Neuronal stem cell (in vitro differentiated cells): ENCODE measurements around the gene CACNA1C.

Experiments used
- DNase-seq: peaks from one replicate; pipeline ENCODE4 v3.0.0-alpha.2; 2013; ENCODE audit warnings: low spot score
- H2AFZ ChIP-seq: one replicate; pipeline ENCODE4 v1.6.1; 2013; ENCODE audit warnings: mild to moderate bottlenecking, low read length, inconsistent platforms
- H2AK5ac ChIP-seq: 2 replicates; pipeline ENCODE4 v1.6.1; 2013; ENCODE audit warnings: low read depth, mild to moderate bottlenecking, inconsistent platforms, low read length, moderate library complexity, mixed read lengths
- H2BK120ac ChIP-seq: 2 replicates; pipeline ENCODE4 v1.6.1; 2013; ENCODE audit warnings: low read depth, mild to moderate bottlenecking, inconsistent platforms, low read length, moderate library complexity, mixed read lengths
- H2BK12ac ChIP-seq: one replicate; pipeline ENCODE4 v1.6.1; 2013; ENCODE audit warnings: low read length, inconsistent platforms
- H2BK15ac ChIP-seq: 2 replicates; pipeline ENCODE4 v1.6.1; 2013; ENCODE audit warnings: mild to moderate bottlenecking, low read length, inconsistent platforms, mixed read lengths
- H2BK5ac ChIP-seq: one replicate; pipeline ENCODE4 v1.6.1; 2013; ENCODE audit warnings: inconsistent platforms, mild to moderate bottlenecking, low read length, moderate library complexity
- H3K14ac ChIP-seq: one replicate; pipeline ENCODE4 v1.6.1; 2013; ENCODE audit warnings: low read length, inconsistent platforms
- H3K18ac ChIP-seq: 2 replicates; pipeline ENCODE4 v1.6.1; 2013; ENCODE audit warnings: low read length, inconsistent platforms
- H3K23ac ChIP-seq: 2 replicates; pipeline ENCODE4 v1.6.1; 2013; ENCODE audit warnings: low read depth, mild to moderate bottlenecking, mixed read lengths, low read length, inconsistent platforms; ENCODE audit not compliant: poor library complexity
- H3K27ac ChIP-seq: replicated peaks from 3 replicates; pipeline ENCODE4 v1.5.1; 2013; ENCODE audit warnings: low read length, inconsistent platforms
- H3K27me3 ChIP-seq, 3 experiments: 2 replicates each; pipeline ENCODE4 v1.6.1; 2013; ENCODE audit warnings: low read length in 3 of 3, mild to moderate bottlenecking in 2 of 3, inconsistent platforms in 1 of 3, low read depth in 1 of 3, mixed read lengths in 1 of 3, moderate library complexity in 1 of 3; ENCODE audit not compliant: control insufficient read depth in 3 of 3, insufficient read depth in 3 of 3
- H3K36me3 ChIP-seq, 2 donors: replicated peaks in 1 of 2; 2 replicates each; pipeline ENCODE4 v1.6.1; 2013; ENCODE audit warnings: low read length in 2 of 2; ENCODE audit not compliant: control insufficient read depth in 2 of 2, insufficient read depth in 2 of 2
- H3K4ac ChIP-seq: 2 replicates; pipeline ENCODE4 v1.6.1; 2013; ENCODE audit warnings: inconsistent platforms, mild to moderate bottlenecking, low read length, moderate library complexity
- H3K4me1 ChIP-seq, 2 donors: 1 replicate in 1 of 2; 2 replicates in 1 of 2; pipeline ENCODE4 v1.6.1; 2013; ENCODE audit warnings: low read length in 2 of 2, low read depth in 1 of 2; ENCODE audit not compliant: control insufficient read depth in 2 of 2, insufficient read depth in 1 of 2
- H3K4me2 ChIP-seq: one replicate; pipeline ENCODE4 v1.6.1; 2013; ENCODE audit warnings: mild to moderate bottlenecking, low read length, inconsistent platforms; ENCODE audit not compliant: insufficient read depth, poor library complexity, severe bottlenecking
- H3K4me3 ChIP-seq, 2 donors: 2 replicates each; pipeline ENCODE4 v1.5.1; 2013; ENCODE audit warnings: low read length in 2 of 2, mild to moderate bottlenecking in 2 of 2, inconsistent platforms in 1 of 2, moderate library complexity in 1 of 2
- H3K79me1 ChIP-seq: one replicate; pipeline ENCODE4 v1.6.1; 2013; ENCODE audit warnings: low read depth, mild to moderate bottlenecking, inconsistent platforms, low read length, moderate library complexity
- H3K9ac ChIP-seq: one replicate; pipeline ENCODE4 v1.6.1; 2013; ENCODE audit warnings: mild to moderate bottlenecking, low read depth, low read length, inconsistent platforms; ENCODE audit not compliant: poor library complexity
- H3K9me3 ChIP-seq, 2 donors: replicated peaks in 1 of 2; 2 replicates each; pipeline versions ENCODE3 to v1.6.1; 2013; ENCODE audit warnings: low read length in 2 of 2, mild to moderate bottlenecking in 2 of 2, inconsistent platforms in 1 of 2, low read depth in 1 of 2, mixed read lengths in 1 of 2, moderate library complexity in 1 of 2; ENCODE audit not compliant: control insufficient read depth in 2 of 2, insufficient read depth in 1 of 2
- H4K8ac ChIP-seq: one replicate; pipeline ENCODE4 v1.6.1; 2013; ENCODE audit warnings: low read depth, mild to moderate bottlenecking, inconsistent platforms, low read length, moderate library complexity
- H4K91ac ChIP-seq: one replicate; pipeline ENCODE4 v1.6.1; 2013; ENCODE audit warnings: low read length, low read depth, mild to moderate bottlenecking, inconsistent platforms; ENCODE audit not compliant: poor library complexity
- WGBS, 2 donors: extraction: QIAGEN DNeasy Blood & Tissue Kit; methylation state at CpG; one replicate each; pipeline ENCODE4 v1.1.7; 2013; ENCODE audit warnings: missing lambda C conversion rate in 2 of 2, mixed read lengths in 1 of 2; ENCODE audit not compliant: insufficient read length in 2 of 2, insufficient replicate concordance in 1 of 2; ENCODE audit errors: extremely low coverage in 2 of 2; 5-methylcytosine and 5-hydroxymethylcytosine counted together

CACNA1C gene

DNA sequence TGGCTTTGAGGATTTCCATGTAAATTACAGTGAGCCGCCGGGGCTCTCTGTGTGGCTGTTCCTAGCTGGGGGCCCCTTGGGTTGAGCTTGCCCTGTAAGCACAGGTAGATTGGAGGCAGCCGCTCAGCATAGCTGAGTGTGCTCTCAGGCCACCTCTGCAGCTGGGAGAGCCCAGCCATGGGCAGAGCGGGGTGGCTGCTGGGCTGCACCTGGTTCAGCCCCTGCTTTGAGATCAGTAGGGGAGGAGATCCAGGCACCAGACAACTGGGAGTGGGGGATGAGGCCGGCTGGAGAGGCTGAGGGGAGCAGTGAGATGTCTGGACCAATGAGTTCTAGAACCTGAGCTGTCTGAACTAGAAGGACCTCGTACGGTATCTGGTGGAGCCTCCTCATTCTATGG lies 44.8 kb downstream of the CACNA1C start:
- H3K23ac ChIP-seq = no peak overlapping the region
- no peak overlapping the region for H2BK120ac ChIP-seq
- H3K18ac ChIP-seq = peak overlapping the region; percentile 82
- H2BK15ac ChIP-seq = no peak overlapping the region
- H3K27ac ChIP-seq = no peak overlapping the region
- H3K9ac ChIP-seq = no peak overlapping the region
- no CpG with 5 or more reads among the region's 7 CpGs for WGBS, 2 donors
- H3K4me3 ChIP-seq = no peak overlapping the region
- H4K8ac ChIP-seq = no peak overlapping the region
- peaks cover 0 to 4% (median 0%) of the 10 kb centered on the region in 3 experiments for H3K27me3 ChIP-seq
- H4K91ac ChIP-seq = no peak overlapping the region
- no peaks in the 10 kb centered on the region for H3K79me1 ChIP-seq
- no peak for DNase-seq
- no peaks in the 10 kb centered on the region for H3K36me3 ChIP-seq
- no peak overlapping the region for H3K14ac ChIP-seq
- no peak overlapping the region for H3K4ac ChIP-seq
- no peak overlapping the region for H2AFZ ChIP-seq
- H3K9me3 ChIP-seq = no peaks in the 10 kb centered on the region
- no peak overlapping the region for H2BK12ac ChIP-seq
- no peaks in the 10 kb centered on the region for H3K4me1 ChIP-seq
- H2AK5ac ChIP-seq = no peak overlapping the region
- H2BK5ac ChIP-seq = no peak overlapping the region
- no peak overlapping the region for H3K4me2 ChIP-seq

DNA sequence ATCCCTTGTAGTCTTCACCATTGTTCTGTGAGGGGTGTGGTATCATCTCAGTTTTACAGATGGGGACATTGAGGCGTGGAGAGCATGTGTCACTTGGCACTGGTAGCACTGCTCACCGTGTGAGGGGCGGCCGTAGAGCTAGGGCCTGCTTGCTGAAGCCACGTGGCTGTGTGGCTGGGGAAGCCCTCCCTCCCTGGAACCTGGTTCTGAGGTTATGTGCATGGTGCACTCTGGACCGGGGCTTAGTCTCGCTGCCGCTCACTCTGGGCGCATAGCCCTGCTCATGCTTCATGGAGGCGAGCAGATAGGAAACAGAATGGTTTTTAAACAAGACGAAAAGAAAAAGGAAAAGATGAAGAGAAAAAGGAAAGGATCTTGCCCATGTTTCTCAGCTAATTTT lies 46.1 kb downstream of the CACNA1C start:
- H3K79me1 ChIP-seq = no peaks in the 10 kb centered on the region
- H3K27me3 ChIP-seq = peaks cover 0 to 4% (median 0%) of the 10 kb centered on the region in 3 experiments
- no peak overlapping the region for H3K9ac ChIP-seq
- H4K91ac ChIP-seq = no peak overlapping the region
- no peaks in the 10 kb centered on the region for H3K4me1 ChIP-seq
- peak overlapping the region; percentile 11 for H3K18ac ChIP-seq
- H2AK5ac ChIP-seq = no peak overlapping the region
- H3K4ac ChIP-seq = no peak overlapping the region
- no peaks in the 10 kb centered on the region for H3K9me3 ChIP-seq
- H2BK5ac ChIP-seq = no peak overlapping the region
- no peak overlapping the region for H2BK120ac ChIP-seq
- H3K14ac ChIP-seq = no peak overlapping the region
- H2AFZ ChIP-seq = no peak overlapping the region
- H2BK15ac ChIP-seq = peak overlapping the region; percentile 1
- H3K23ac ChIP-seq = no peak overlapping the region
- no peak for DNase-seq
- no peak overlapping the region for H2BK12ac ChIP-seq
- no peak overlapping the region for H3K4me3 ChIP-seq
- no peak overlapping the region for H3K4me2 ChIP-seq
- H4K8ac ChIP-seq = no peak overlapping the region
- H3K27ac ChIP-seq = no peak overlapping the region
- H3K36me3 ChIP-seq = no peaks in the 10 kb centered on the region
- no CpG with 5 or more reads among the region's 11 CpGs for WGBS, 2 donors

DNA sequence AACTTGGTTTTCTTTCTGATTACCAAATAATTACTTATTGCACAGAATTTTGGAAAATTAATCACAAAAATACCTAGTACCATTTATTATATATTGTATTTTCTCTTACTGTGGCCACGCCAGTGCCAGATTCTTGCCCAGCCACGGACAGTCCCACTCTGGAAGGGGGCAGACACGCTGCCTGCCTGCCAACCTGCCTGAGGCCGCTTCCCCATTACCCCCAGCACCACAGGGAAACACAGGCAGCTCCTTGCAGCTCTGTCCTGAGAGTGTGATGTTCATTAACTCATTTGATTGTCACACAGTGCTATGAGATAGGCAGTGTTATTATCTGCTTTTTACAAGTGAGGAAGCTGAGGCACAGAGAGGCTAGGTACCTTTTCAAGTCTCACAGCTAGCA lies 46.8 kb downstream of the CACNA1C start:
- no peaks in the 10 kb centered on the region for H3K36me3 ChIP-seq
- H3K4ac ChIP-seq = no peak overlapping the region
- no peak overlapping the region for H4K8ac ChIP-seq
- H2AFZ ChIP-seq = no peak overlapping the region
- no peak overlapping the region for H3K23ac ChIP-seq
- H3K79me1 ChIP-seq = no peaks in the 10 kb centered on the region
- WGBS, 2 donors = no CpG with 5 or more reads among the region's 4 CpGs
- H3K9ac ChIP-seq = no peak overlapping the region
- H3K27me3 ChIP-seq = peaks cover 0 to 4% (median 0%) of the 10 kb centered on the region in 3 experiments
- peak overlapping the region; percentile 72 for H2AK5ac ChIP-seq
- no peak overlapping the region for H2BK15ac ChIP-seq
- no peak overlapping the region for H3K27ac ChIP-seq
- no peaks in the 10 kb centered on the region for H3K4me1 ChIP-seq
- H3K9me3 ChIP-seq = no peaks in the 10 kb centered on the region
- H2BK12ac ChIP-seq = no peak overlapping the region
- H3K4me3 ChIP-seq = no peak overlapping the region
- H3K18ac ChIP-seq = no peak overlapping the region
- no peak overlapping the region for H2BK5ac ChIP-seq
- no peak for DNase-seq
- H4K91ac ChIP-seq = no peak overlapping the region
- no peak overlapping the region for H2BK120ac ChIP-seq
- H3K14ac ChIP-seq = no peak overlapping the region
- no peak overlapping the region for H3K4me2 ChIP-seq

DNA sequence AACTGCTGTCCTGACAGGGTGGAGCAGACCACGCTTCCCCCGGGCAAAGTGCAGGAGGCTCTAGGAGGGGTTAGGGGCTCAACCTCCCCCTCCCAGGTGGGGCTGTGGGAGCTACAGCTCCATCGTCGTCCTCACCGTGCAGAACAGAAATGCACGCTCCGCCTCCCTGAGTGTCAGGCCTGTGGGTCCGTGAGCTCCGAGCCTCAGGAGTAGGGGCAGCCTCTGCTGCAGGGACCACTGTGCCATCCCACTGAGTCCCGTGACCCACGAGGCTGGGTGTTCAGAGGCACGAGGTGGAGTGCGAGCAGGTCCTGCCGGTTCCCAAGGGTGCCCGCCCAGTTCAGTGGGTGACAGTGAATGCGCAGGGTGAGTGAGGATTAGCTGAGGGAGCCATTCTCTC lies 48.6 kb downstream of the CACNA1C start:
- peaks cover 2% of the 10 kb centered on the region for H3K79me1 ChIP-seq
- no peaks in the 10 kb centered on the region for H3K27me3 ChIP-seq
- DNase-seq = no peak
- H3K9me3 ChIP-seq = no peaks in the 10 kb centered on the region
- peak overlapping the region; percentile 94 for H2BK12ac ChIP-seq
- H2BK5ac ChIP-seq = no peak overlapping the region
- no peak overlapping the region for H3K27ac ChIP-seq
- no peak overlapping the region for H3K4me3 ChIP-seq
- H3K18ac ChIP-seq = peak overlapping the region; percentile 59
- H3K4me2 ChIP-seq = no peak overlapping the region
- peak overlapping the region; percentile 37 for H3K4ac ChIP-seq
- H2AK5ac ChIP-seq = no peak overlapping the region
- H2AFZ ChIP-seq = no peak overlapping the region
- no peaks in the 10 kb centered on the region for H3K36me3 ChIP-seq
- no peaks in the 10 kb centered on the region for H3K4me1 ChIP-seq
- H4K91ac ChIP-seq = no peak overlapping the region
- H2BK120ac ChIP-seq = no peak overlapping the region
- no peak overlapping the region for H4K8ac ChIP-seq
- no peak overlapping the region for H2BK15ac ChIP-seq
- no peak overlapping the region for H3K9ac ChIP-seq
- no CpG with 5 or more reads among the region's 16 CpGs for WGBS, 2 donors
- no peak overlapping the region for H3K14ac ChIP-seq
- peak overlapping the region; percentile 89 for H3K23ac ChIP-seq
